Gastrocnemius medialis (tissue), 4 donors: ENCODE measurements around the gene RXYLT1. TPM values are rescaled to one million over a fixed set of nuclear protein-coding genes. Genes with fewer than 3 reads are reported as not detected.

Source experiments
- ATAC-seq, 2 donors: fragments of 150-250 bp; one replicate each; pipeline ENCODE4 v1.9.1; 2016
- DNase-seq, 2 donors: peaks; one replicate each; pipeline ENCODE4 v3.0.0-alpha.2; 2019
- H3K27ac ChIP-seq, 4 donors: fragments of 200-600 bp; sonication (generic); 1 replicate in 1 of 4; 2 replicates in 3 of 4; pipeline ENCODE4 v1.5.1; 2016 to 2018; ENCODE audit warnings: mild to moderate bottlenecking in 2 of 4, moderate library complexity in 1 of 4
- H3K27me3 ChIP-seq, 3 donors: fragments of 200-600 bp; sonication (generic) in 2 of 3; 1 replicate in 1 of 3; 2 replicates in 2 of 3; pipeline versions ENCODE4 v1.5.1 to v1.6.0; 2016 to 2019; ENCODE audit warnings: mild to moderate bottlenecking in 1 of 3, moderate library complexity in 1 of 3
- H3K36me3 ChIP-seq, 2 donors: fragments of 200-600 bp; sonication (generic) in 1 of 2; one replicate each; pipeline ENCODE4 v1.5.1; 2017 to 2018
- H3K4me1 ChIP-seq, 2 donors: fragments of 200-600 bp; sonication (generic) in 1 of 2; one replicate each; pipeline ENCODE4 v1.5.1; 2016 to 2017; ENCODE audit warnings: mild to moderate bottlenecking in 2 of 2
- H3K4me3 ChIP-seq, 4 donors: fragments of 200-600 bp; sonication (generic) in 3 of 4; 1 replicate in 1 of 4; 2 replicates in 3 of 4; pipeline ENCODE4 v1.5.1; 2016 to 2019; ENCODE audit warnings: mild to moderate bottlenecking in 2 of 4
- H3K9me3 ChIP-seq, 3 donors: fragments of 200-600 bp; sonication (generic) in 2 of 3; 1 replicate in 1 of 3; 2 replicates in 2 of 3; pipeline ENCODE4 v1.5.1; 2016 to 2019
- POLR2A ChIP-seq, 2 donors: fragments of 450-650 bp; IDR thresholded peaks; one replicate each; pipeline ENCODE4 v1.6.1; 2017; ENCODE audit warnings: antibody characterized with exemption in 2 of 2, mild to moderate bottlenecking in 2 of 2, moderate library complexity in 2 of 2
- in situ Hi-C, 4 donors: fragments of 200-750 bp; cut with MboI; loops; one replicate each; pipeline versions ENCODE4 v1.15.0 to v1.8.0; 2017; ENCODE audit warnings: low sequenced_read_pairs in 4 of 4
- intact Hi-C: fragments of 100-400 bp; cut with DNase I; formaldehyde crosslinking; loops from one replicate; pipeline ENCODE4 v1.15.1; 2023; ENCODE audit warnings: low total_unique reads
- total RNA-seq, 4 donors: library from RNA; depleted of rRNA; stranded (reverse); fragments of >200 nt; gene quantifications; one replicate each; pipeline versions ENCODE4 v1.1.0 to v1.2.3, GENCODE V29; 2016
- TF ChIP-seq, protein P1 (sequence below), 5 experiments: fragments of 450-650 bp in 3 of 5; fragments of 200-600 bp in 2 of 5; sonication (generic) in 2 of 5; IDR thresholded peaks in 4 of 5; conservative IDR thresholded peaks in 1 of 5; 1 replicate in 4 of 5; 2 replicates in 1 of 5; pipeline ENCODE4 v1.5.1; 2016 to 2019; ENCODE audit warnings: antibody characterized with exemption in 5 of 5, mild to moderate bottlenecking in 3 of 5, moderate library complexity in 3 of 5

RXYLT1 gene
- total RNA-seq, 4 donors from 2014 or later = 9.4 to 16.5 (median 14.1) TPM

DNA sequence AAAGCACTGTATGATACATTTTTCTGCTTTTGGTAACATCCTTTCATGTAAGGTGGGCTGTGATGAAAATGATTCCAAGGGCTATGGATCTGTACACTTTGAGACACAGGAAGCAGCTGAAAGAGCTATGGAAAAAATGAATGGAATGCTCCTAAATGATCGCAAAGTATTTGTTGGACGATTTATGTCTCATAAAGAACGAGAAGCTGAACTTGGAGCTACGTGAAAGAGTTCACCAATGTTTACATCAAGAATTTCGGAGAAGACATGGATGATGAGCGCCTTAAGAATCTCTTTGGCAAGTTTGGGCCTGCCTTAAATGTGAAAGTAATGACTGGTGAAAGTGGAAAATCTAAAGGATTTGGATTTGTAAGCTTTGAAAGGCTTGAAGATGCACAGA is 42.6 kb downstream of the RXYLT1 start:
- in situ Hi-C loops (loop anchor here in 1 of 4 donors (25.0 kb wide), 1 partner anchor 710 kb away; no protein-coding TSS in a partner anchor), intact Hi-C loops (no loop called here)
- Histone ChIP-seq H3K36me3 (no peaks in the 10 kb centered on the region), H3K4me3 (peak overlapping the region in 1 of 4 donors; percentile 43), H3K4me1 (peaks cover 0 to 4% of the 10 kb centered on the region in 2 donors), H3K27ac (no peak overlapping the region), H3K9me3 (no peaks in the 10 kb centered on the region), H3K27me3 (peaks cover 0 to 17% (median 10%) of the 10 kb centered on the region in 3 donors)
- no peak for TF ChIP-seq POLR2A (IDR thresholded peaks at IDR 0.05)
- TF ChIP-seq, protein P1, sequence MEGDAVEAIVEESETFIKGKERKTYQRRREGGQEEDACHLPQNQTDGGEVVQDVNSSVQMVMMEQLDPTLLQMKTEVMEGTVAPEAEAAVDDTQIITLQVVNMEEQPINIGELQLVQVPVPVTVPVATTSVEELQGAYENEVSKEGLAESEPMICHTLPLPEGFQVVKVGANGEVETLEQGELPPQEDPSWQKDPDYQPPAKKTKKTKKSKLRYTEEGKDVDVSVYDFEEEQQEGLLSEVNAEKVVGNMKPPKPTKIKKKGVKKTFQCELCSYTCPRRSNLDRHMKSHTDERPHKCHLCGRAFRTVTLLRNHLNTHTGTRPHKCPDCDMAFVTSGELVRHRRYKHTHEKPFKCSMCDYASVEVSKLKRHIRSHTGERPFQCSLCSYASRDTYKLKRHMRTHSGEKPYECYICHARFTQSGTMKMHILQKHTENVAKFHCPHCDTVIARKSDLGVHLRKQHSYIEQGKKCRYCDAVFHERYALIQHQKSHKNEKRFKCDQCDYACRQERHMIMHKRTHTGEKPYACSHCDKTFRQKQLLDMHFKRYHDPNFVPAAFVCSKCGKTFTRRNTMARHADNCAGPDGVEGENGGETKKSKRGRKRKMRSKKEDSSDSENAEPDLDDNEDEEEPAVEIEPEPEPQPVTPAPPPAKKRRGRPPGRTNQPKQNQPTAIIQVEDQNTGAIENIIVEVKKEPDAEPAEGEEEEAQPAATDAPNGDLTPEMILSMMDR (IDR thresholded peaks at IDR 0.05 in 4 of 5, conservative IDR thresholded peaks at IDR 0.05 in 1 of 5) = no peak
- DNase-seq = no peak
- no peak for ATAC-seq

DNA sequence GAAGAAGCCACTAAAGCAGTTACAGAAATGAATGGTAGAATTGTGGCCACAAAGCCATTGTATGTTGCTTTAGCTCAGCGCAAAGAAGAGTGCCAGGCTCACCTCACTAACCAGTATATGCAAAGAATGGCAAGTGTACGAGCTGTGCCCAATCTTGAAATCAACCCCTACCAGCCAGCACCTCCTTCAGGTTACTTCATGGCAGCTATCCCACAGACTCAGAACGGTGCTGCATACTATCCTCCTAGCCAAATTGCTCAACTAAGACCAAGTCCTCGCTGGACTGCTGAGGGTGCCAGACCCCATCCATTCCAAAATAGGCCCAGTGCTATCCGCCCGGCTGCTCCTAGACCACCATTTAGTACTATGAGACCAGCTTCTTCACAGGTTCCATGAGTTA is 43.3 kb downstream of the RXYLT1 start:
- Histone ChIP-seq H3K27ac (no peak overlapping the region), H3K4me1 (peaks cover 0 to 4% of the 10 kb centered on the region in 2 donors), H3K9me3 (no peaks in the 10 kb centered on the region), H3K4me3 (no peak overlapping the region), H3K36me3 (no peaks in the 10 kb centered on the region), H3K27me3 (peaks cover 0 to 17% (median 10%) of the 10 kb centered on the region in 3 donors)
- no peak for ATAC-seq
- in situ Hi-C loops = loop anchor here in 1 of 4 donors (25.0 kb wide), 1 partner anchor 711 kb away; no protein-coding TSS in a partner anchor
- intact Hi-C loops = no loop called here
- no peak for DNase-seq
- TF ChIP-seq POLR2A (IDR thresholded peaks at IDR 0.05) = no peak
- TF ChIP-seq, protein P1 (IDR thresholded peaks at IDR 0.05 in 4 of 5, conservative IDR thresholded peaks at IDR 0.05 in 1 of 5) = no peak

DNA sequence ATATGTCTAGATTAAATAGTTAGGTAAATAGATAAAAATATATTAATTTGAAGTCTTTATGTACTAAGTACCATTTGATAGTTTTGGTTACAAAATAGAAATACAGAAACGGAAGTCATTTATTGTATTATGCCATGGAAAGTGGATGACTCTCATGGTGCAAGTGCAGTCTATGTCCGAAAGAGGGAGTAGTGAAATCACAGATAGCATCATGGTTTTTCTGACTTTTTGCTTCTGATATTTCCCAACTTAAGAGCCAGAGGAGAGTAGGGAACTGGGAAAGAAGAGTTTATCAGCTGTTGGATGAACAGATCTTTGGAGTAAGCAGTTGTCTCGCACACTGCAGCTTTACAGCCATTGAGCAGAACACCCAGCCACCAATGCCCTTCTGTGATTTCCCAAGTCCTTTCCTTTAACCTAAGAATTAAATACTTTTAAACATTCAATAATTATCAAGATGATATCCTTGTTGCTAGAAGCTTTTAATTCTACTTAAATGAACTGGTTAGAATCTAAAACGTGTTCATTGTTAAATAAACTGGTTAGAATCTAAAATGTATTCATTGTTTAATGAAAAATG is 46.4 kb downstream of the RXYLT1 start:
- peaks cover 0 to 4% of the 10 kb centered on the region in 2 donors for H3K4me1 ChIP-seq
- in situ Hi-C loops (loop anchor here in 1 of 4 donors (25.0 kb wide), 1 partner anchor 561 kb away; the partner anchor contains the start of gene C12orf56), intact Hi-C loops (no loop called here)
- H3K4me3 ChIP-seq = no peak overlapping the region
- H3K27ac ChIP-seq = no peak overlapping the region
- DNase-seq (no peak), ATAC-seq (peak in 1 of 2 donors; percentile 66)
- H3K36me3 ChIP-seq = no peaks in the 10 kb centered on the region
- H3K27me3 ChIP-seq = peaks cover 0 to 9% (median 4%) of the 10 kb centered on the region in 3 donors
- no peaks in the 10 kb centered on the region for H3K9me3 ChIP-seq
- TF ChIP-seq, protein P1 (IDR thresholded peaks at IDR 0.05 in 4 of 5, conservative IDR thresholded peaks at IDR 0.05 in 1 of 5) = peak; percentile 39 to 61 (median 50)
- TF ChIP-seq POLR2A (IDR thresholded peaks at IDR 0.05) = no peak

DNA sequence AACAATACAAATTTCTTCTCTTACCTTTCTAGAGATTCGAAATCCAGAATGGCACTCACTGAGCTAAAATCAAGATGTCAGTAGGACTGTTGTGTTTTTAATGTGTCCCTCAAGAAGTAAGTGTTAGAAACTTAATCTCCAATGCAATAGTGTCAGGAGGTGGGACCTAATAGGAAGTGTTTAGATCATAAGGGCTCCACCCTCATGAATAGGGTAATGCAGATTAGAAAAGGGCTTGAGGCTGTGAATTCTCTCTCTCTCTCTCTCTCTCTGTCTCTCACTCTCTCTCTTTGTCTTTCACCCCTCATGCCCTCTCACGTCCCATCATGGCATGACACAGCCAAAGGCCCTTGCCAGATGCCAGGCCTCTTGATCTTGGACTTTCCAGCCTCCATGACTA is 49.2 kb downstream of the RXYLT1 start:
- TF ChIP-seq, protein P1 (IDR thresholded peaks at IDR 0.05 in 4 of 5, conservative IDR thresholded peaks at IDR 0.05 in 1 of 5) = no peak
- TF ChIP-seq POLR2A (IDR thresholded peaks at IDR 0.05) = no peak
- in situ Hi-C loops = loop anchor here in 1 of 4 donors (25.0 kb wide), 1 partner anchor 558 kb away; the partner anchor contains the start of gene C12orf56
- no peaks in the 10 kb centered on the region for H3K36me3 ChIP-seq
- H3K27ac ChIP-seq = no peak overlapping the region
- no peaks in the 10 kb centered on the region for H3K4me1 ChIP-seq
- intact Hi-C loops = no loop called here
- DNase-seq (no peak), ATAC-seq (no peak)
- no peaks in the 10 kb centered on the region for H3K27me3 ChIP-seq
- H3K9me3 ChIP-seq = no peaks in the 10 kb centered on the region
- H3K4me3 ChIP-seq = no peak overlapping the region
